Femur (tissue), 1 donor: ENCODE measurements around the gene PIGM.
A peak's percentile ranks its signal among the peaks of the same experiment; 100 is the strongest.

ENCODE experiments used
- DNase-seq: peaks from one replicate; pipeline ENCODE4 v3.0.0-alpha.2; 2017

The PIGM gene

DNA sequence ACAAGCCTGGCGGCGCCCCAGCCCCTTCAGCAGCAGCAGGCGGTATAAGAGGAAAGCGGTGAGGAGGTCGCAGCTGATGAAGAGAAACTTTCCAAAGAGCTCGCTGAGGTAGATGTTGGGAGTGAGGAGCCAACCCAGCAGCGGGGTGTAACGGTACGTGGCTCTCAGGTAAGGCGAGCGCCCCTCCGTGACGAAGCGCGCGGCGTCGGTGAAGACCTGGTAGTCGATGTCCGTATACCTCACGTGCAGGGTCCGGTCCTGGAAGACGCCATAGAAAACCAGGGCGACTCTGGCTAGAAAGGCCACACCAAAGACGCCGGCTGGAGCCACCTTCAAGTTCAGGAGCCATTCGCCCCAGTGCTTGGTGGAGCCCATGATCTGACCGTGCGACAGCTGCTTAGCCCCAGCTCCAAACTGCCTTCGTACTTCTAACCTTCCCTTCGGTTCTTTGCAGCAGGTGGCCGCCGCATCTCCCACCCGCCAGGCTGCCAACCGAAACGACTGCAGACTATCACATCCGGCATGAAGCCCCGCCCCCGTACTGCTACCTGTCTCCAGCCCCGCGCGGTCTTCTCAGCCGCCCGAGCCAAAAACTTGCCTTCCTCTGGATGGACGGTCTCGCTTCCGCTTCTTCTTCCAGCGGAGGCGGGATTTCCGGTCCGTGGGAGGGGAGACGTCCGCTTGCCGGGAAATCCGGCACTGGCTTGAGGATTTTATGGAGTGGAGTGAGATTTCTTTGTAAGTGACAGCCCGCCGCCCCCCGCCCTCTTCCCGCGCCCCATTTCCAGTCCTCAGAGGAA, at the start of gene PIGM:
PIGM (minus strand) TSS at position 626 of the 800 bp plus-strand sequence; CDS start at position 375, 251 bp downstream.
- DNase-seq = peak; percentile 95

GRCh38 chr1:160081261-160081936, 49.6 kb upstream of the PIGM start, which contains the start of gene KCNJ9:
Gene KCNJ9, plus strand, starts transcription at chr1:160081538. Its CDS starts 2,493 bp downstream, at chr1:160084031.
- no peak for DNase-seq

GRCh38 chr1:160080381-160081100, 48.8 kb upstream of the PIGM start:
- DNase-seq = no peak

GRCh38 chr1:160079448-160079847, 47.7 kb upstream of the PIGM start:
- no peak for DNase-seq

- DNase-seq = peak; percentile 46
These were observed 46.9 kb upstream of the PIGM start for GRCh38 chr1:160078512-160079195.

GRCh38 chr1:160077486-160077885, 45.7 kb upstream of the PIGM start:
- DNase-seq = no peak

- DNase-seq = no peak
These were observed 44.5 kb upstream of the PIGM start for GRCh38 chr1:160076295-160076694.

- DNase-seq = no peak
These were observed 44.0 kb upstream of the PIGM start for GRCh38 chr1:160075836-160076235.

DNA sequence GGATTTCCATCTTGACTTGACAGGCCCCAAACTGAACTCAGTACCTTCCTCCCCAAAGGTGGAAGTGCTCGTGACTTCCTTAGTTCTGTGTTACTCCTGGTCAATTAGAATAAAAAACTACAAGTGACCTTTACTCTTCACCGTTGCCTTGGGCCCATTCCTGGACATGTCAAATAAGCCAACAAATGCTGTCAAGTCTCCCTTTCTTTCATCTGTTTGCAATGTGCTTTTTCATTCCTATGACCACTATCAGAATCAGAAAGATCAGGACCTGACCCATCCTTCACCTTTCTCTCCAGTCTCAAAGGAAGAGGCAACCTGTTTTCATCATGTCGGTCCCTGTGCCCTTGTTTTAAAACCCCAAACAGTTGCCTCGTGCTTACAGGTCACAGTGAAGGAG, 43.1 kb upstream of the PIGM start:
- no peak for DNase-seq

DNA sequence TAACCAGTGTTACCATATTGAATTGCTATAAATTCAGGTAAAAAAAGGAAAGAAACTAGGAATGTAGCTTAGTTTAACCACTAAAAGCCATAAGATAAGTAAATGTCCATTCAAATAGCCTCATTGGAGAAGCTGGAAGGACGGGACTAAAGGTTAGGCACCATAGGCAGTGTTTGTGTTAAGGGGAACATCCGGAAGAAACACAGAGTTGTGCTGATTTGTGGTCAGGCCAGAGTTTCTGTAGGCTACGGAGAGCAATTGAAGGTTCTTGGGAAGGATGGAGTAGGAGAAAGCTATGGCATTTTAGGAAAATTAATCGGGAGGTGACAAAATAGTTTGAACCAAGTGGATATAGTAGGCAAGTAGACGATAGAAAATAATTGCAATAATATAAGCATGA, 39.5 kb upstream of the PIGM start:
- no peak for DNase-seq

DNA sequence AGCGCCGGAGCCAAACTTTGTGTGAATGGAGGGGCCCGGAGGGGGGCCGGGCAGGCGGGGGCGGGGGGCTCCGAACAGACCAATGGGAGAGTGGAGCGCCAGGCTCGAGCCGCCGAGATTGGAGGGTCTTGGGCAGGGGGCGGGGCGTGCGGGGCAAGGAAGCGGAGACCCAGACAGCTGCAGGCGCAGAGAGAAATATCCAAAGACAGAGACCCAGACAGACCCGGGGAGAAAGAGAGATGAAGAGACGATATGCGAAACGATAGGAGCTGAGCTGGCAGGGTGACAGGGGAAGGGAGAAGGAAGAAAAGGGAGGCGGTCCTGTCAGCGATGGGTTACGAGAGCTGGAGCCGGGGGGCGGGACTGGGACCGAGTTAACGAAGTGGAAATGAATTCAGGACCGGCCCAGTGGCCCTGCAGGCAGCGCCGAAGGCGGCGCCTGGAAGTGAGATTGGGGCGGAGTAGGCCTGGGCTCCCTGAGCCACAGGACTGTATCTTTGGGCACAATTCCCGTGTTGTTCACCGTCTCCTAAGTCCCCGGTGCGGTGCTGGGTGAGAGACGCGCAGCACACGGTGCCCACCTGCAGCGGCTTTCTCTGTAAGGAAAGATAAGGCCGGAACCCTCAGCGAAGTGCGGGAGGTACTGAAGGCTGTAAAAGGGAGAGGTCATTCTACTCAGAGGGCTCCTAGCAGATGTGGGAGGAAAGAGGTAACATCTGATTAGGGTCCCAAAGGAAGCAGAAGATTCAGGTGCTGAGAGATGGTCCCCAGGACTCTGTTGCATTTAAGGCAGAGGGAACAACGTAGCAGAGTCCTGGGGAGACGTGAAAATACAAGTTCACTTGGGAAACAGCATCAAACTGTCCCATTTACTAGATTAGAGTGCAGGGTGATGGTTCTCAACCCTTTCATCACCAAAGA, 38.7 kb upstream of the PIGM start:
- DNase-seq = peak; percentile 90

- DNase-seq = no peak
These were observed 37.9 kb upstream of the PIGM start, which contains the start of gene KCNJ10 for GRCh38 chr1:160069460-160070231. Gene KCNJ10, minus strand, starts transcription at chr1:160070160. Its CDS starts 27,628 bp downstream, at chr1:160042532.

DNA sequence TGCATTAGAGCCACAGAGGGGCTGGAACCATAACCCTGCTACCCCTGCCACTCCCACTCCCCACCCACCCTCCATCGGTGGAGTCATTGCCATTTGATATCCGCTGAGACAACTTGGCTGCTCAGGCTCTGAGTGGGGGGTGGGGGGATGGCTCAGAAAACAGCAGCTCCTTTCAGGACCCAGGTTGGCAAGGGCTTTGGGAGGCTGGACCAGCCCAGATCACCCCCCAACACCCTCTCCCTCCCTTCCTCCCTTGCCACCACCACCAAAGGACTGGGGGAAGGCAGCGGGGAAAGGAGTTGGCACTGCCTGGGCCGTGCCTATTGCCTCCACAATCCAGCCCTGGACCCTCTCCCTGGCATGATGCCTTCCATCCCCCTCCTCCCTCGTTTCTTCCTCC, 36.4 kb upstream of the PIGM start:
- no peak for DNase-seq

DNA sequence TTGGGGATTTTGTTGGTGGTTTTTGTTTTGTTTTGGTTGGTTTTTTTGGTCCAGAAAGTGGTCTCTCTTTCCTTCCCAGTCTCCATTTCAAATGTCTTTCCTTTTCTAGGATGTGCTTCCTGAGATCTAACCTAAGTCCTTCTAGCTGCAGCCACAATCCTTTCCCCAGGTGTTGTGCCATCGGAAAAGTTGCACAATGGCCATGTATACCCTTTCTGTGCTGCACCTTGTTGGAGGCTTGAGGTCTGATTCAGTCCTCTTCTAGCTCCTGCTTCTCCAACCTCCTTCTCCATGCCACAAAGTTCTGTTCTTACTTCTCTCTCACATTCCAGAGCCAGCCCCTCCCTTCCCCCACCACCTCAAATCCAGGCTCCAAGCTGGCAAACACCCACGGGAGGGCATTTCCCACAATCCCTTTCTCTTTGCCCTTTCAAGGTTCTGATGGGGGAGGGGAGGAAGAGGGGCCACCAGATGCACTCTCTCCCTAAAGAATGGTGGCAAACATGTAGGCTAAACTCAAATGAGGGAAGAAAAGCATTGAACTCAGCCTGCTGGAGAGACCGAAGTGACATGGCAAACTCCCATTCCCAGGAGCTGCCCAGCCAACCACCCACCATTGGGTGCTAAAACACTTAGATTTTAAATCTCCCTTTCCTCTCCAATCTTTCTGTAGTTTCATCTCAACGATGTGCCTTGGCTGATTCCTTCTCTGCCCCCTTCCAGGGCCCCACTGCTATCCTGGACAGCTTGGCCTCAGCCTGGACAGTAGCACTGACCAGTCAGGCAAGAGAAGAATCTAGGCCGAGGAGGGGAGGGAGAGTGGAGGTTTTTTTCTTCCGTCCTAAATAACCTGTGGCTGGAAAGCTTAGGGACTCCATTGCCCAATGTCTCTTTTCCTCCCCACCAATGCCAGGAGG, 35.3 kb upstream of the PIGM start:
- DNase-seq = no peak

GRCh38 chr1:160064746-160065145, 33.0 kb upstream of the PIGM start:
- no peak for DNase-seq

- DNase-seq = no peak
These were observed 32.4 kb upstream of the PIGM start for GRCh38 chr1:160064164-160064563.

- no peak for DNase-seq
These were observed 31.4 kb upstream of the PIGM start for GRCh38 chr1:160063176-160063575.

- peak; percentile 28 for DNase-seq
These were observed 30.4 kb upstream of the PIGM start for GRCh38 chr1:160062230-160062532.

DNA sequence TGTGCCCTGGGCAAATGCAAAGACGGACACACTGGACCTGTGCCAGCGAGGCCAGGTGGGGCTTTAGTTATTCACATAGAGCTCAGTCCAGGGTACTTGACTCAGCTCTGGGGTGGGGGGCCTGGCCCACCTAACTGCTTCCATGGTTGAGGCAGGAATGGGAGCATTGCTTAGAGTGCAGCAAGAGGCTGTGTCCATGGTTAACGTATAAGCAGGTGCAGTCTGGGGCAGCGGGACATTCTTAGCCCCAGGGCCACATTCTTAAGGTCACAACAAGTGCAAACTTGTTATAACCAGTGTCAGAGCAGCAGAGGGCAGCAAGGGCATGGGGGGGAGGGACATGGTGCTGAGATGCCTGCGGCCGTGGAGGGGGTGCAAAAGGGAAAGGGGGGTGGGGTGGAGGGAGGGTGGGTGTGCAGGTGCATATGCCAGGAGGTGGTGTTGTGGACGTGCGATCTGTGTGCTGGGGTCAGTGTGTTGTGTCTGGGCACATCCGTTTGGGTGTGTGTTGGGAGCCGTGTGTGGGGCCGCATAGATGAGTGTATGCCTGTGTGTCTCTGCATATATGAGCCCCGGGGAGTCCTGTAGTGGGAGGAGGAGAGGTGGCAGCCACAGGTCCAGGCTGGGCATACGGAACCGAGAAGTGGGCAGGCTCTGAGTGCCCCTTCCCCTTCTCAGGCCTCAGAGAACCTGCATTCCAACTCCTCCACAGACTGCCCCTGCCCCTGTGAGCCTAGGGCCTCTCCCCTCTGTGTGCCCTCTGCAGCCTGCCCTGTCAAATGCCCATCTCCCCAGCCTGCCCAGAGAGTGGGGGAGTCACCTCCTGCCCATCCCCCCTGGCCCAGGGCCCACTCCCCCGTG, 29.8 kb upstream of the PIGM start:
- no peak for DNase-seq
